HG03521 (cell line): ENCODE measurements around the gene ITGAX.

ENCODE experiments used
- ATAC-seq: cut with Tn5 transposase; IDR thresholded peaks from one replicate; pipeline ENCODE4 v1.9.1; 2021; ENCODE audit warnings: mild to moderate bottlenecking, moderate library complexity; ENCODE audit not compliant: unreplicated experiment

ITGAX gene

GRCh38 chr16:31371619-31372484 is 16.9 kb downstream of the ITGAX start:
- ATAC-seq, result no peak

GRCh38 chr16:31373235-31373634 is 18.3 kb downstream of the ITGAX start:
- no peak for ATAC-seq

DNA sequence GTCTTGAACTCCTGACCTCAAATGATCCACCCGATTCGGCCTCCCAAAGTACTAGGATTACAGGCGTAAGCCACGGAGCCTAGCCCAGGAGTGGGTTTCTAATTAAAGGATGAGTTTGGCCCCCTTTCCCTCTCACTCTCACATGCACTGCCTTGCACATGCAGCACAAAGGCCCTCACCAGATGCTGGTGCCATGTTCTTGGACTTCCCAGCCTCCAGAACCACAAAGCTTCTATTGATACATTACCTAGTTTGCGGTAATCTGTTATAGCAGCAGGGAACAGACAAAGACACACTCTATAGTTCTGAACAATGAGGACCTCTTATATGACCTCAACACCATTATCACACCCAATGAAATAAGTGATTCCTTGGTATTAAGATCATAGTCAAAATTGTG is 20.3 kb downstream of the ITGAX start:
- no peak for ATAC-seq

GRCh38 chr16:31376705-31377104 is 21.7 kb downstream of the ITGAX start:
- ATAC-seq, result no peak

DNA sequence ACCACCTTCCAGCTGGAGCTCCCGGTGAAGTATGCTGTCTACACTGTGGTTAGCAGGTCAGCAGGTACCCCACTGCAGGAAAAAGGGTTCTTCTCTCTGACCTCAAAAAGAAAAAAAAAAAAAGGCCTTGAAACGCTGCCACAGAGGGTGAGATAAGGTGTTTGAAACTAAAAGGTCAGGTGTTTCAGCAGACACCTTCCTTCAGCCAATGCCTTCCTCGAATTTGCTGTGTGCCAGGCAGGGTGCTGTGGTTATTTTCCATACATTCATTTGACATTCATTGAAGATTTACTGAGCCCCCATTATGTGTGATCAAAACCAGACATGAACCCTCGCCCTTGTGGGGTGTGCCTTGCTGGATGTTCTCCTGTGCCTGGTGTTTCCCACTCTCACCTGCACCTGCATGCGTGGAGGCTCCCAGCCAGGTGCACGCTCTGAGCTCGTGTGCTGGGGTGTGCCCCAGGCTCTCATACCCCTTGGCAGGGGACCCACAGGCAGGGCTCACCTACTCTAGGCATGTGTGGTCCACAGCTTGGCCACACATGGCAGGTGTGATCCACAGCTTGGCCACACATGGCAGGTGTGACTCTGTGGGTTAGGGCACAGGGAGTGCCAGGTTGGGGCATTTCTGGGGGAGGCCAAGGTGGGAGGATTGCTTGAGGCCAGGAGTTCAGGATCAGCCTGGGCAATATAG is 22.4 kb downstream of the ITGAX start:
- no peak for ATAC-seq

- no peak for ATAC-seq
Observed at GRCh38 chr16:31380201-31380600, 25.2 kb downstream of the ITGAX start.

GRCh38 chr16:31382485-31383161 is 27.6 kb downstream of the ITGAX start:
- ATAC-seq, result no peak

- ATAC-seq, result no peak
Observed at GRCh38 chr16:31385680-31386079, 30.7 kb downstream of the ITGAX start.

DNA sequence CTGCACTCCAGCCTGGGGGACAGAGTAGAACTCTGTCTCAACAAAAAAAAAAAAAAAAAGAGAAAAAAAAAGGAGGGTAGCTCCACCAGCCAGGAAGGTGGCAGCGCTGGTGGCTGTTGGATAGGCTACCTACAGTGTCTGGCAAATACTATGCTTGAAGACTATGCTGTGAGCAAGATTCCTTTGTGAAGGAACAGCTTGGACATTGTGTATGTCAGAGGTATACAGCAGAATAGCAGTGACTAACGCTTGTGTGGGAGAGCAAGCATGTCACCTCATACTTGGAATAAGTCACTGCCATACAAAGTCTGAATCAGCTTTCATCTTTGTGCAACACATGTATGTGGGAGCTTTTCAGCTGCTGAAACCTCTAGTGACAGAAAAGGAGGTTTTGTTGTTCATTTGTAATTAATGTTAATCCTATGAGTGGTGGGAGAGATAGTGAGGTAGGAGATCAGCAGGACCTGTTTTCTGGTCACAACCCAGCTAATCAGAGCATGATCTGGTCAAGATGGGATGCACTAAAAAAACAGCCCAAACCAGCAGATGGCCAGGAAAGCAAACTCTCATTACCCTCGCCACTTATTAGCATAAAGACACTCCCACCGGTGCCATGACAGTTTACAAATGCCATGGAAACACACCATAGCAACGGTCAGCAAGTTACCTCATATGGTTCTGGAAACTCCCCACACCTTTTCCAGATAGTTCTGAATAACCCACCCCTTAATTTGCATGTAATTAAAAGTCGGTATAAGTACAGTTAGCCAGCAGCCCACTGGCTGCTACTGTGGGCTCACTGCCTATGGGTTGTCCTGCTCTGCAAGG is 31.4 kb downstream of the ITGAX start:
- ATAC-seq, result no peak

DNA sequence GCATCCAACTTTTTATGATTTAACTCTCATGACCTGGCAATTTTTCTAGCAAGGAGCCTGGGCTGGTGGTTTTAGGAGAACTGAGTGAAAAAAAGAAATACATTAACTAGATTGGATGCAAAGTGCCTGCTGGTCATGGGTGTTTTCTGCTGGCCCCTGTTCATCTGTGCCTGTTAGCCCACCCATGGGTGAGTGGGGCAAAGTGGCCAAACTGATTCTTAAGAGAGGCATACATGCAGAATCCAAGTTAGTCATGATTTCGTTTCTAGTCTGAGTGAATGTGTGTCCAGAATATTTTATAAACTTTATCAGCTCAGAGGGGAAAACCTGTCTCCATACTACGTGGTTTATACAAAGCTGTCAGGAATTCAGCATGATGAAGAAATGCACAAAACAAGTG is 33.6 kb downstream of the ITGAX start:
- no peak for ATAC-seq

DNA sequence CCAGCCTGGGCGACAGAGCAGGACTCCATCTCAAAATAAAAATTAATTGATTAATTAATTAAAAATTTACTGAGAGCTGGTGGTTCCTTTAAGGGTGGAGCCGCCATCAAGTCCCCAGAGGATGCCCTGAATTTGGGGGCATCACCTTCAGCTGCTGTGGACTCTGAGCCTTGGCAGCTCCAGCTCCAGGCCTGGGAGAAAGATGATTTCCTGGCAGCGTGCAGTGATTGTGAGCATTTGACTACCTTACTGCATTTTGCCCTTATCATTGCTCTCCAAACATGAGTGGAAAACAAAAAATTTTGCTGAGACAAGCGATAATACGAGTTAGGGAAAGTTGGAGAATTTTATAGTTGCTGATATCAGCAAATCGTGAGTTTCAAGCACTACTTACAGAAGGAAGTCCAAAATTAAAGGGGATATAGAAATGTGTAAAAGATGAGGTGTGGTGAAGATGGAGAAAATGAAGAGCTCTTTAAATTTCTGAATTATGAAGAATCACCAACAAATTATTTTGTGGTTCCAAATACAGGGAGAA is 35.6 kb downstream of the ITGAX start:
- ATAC-seq, result no peak

DNA sequence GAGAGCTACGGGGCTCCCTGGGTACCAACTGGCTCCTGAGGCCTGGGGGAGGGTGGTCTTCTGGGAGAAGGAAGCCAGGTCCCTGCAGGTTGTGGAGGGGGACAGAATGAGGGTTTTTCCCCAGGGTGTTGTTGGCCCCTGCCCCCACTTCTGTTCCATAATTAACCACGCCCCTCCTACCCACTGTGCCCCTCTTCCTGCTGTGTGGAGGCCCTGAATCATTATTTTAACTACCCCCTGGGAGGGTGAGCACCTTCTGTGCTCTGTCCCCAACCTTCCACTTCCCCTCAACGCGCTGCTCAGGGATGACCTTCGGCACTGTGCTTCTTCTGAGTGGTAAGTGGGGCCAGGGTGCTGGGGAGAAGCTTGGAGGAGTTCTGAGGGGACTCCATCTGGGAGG is 38.1 kb downstream of the ITGAX start, which contains the start of gene ITGAD:
Gene ITGAD, plus strand, starts transcription at position 280 of the 400 bp plus-strand sequence. Its CDS starts 26 bp downstream, at position 306.
- no peak for ATAC-seq

DNA sequence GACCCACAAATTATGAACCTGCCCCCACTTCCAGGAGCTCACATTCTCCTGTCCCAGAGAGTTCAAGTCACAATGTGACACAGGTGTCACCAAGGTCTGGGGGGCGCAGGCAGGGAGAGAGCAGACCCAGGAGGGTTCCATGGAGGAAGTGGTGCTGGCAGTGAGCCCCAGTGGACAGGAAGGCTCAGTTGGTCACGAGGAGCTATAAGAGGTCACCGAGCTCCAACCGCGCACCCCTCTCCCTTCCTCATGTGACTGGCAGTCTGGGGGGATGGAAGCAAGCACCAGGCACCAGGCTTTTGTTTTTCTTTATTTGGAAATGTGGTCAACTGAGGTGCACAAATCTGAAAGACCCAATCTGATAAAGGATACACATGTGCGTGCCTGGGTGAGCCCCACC is 40.7 kb downstream of the ITGAX start:
- no peak for ATAC-seq

GRCh38 chr16:31397096-31397660 is 42.2 kb downstream of the ITGAX start:
- ATAC-seq, result no peak

GRCh38 chr16:31397701-31398100 is 42.7 kb downstream of the ITGAX start:
- no peak for ATAC-seq

DNA sequence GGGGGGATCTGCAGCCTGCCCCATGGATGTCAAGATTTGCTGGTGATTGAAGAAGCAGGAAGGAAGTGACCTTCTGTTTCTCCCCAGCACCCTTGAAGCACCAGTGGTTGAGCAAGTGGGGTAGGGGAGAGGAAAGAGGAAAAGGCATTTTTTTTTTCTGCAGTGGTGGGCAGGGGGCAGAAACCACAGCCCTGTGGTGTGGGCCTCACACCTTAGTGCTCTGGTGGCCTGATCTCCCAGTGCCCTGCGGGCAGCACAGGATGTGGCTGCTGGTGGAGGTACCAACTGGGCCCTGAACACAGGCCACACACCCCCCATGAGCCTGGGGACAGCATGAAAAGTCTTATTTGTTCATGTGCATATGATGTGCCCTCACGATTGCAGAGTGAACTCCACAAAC is 45.2 kb downstream of the ITGAX start:
- no peak for ATAC-seq

- no peak for ATAC-seq
Observed at GRCh38 chr16:31401436-31401835, 46.5 kb downstream of the ITGAX start.

- no peak for ATAC-seq
Observed at GRCh38 chr16:31402687-31403086, 47.7 kb downstream of the ITGAX start.

- ATAC-seq, result no peak
Observed at GRCh38 chr16:31403590-31404352, 48.8 kb downstream of the ITGAX start.
